GM18873 (cell line): ENCODE data around the gene COL9A3.

Experiments
- ATAC-seq: cut with Tn5 transposase; IDR thresholded peaks from one replicate; pipeline ENCODE4 v1.9.1; 2021; ENCODE audit warnings: mild to moderate bottlenecking, moderate library complexity, moderate number of reproducible peaks; ENCODE audit not compliant: unreplicated experiment, low FRiP score

Gene COL9A3

GRCh38 chr20:62778601-62779416 lies 38.0 kb upstream of the COL9A3 start:
- no peak for ATAC-seq

GRCh38 chr20:62779417-62779685 lies 37.5 kb upstream of the COL9A3 start:
- ATAC-seq, result no peak

GRCh38 chr20:62780204-62780603 lies 36.6 kb upstream of the COL9A3 start:
- no peak for ATAC-seq

- ATAC-seq, result no peak
These were observed 36.2 kb upstream of the COL9A3 start for GRCh38 chr20:62780696-62781095.

GRCh38 chr20:62782149-62782892 lies 34.5 kb upstream of the COL9A3 start:
- ATAC-seq, result no peak

- no peak for ATAC-seq
These were observed 34.0 kb upstream of the COL9A3 start for GRCh38 chr20:62782893-62783278.

GRCh38 chr20:62784497-62784896 lies 32.4 kb upstream of the COL9A3 start:
- no peak for ATAC-seq

- no peak for ATAC-seq
These were observed 31.5 kb upstream of the COL9A3 start for GRCh38 chr20:62785393-62785792.

- ATAC-seq, result no peak
These were observed 30.7 kb upstream of the COL9A3 start for GRCh38 chr20:62786157-62786556.

GRCh38 chr20:62787321-62787720 lies 29.5 kb upstream of the COL9A3 start:
- ATAC-seq, result no peak

- ATAC-seq, result no peak
These were observed 29.0 kb upstream of the COL9A3 start for GRCh38 chr20:62787866-62788265.

GRCh38 chr20:62788607-62789006 lies 28.2 kb upstream of the COL9A3 start:
- no peak for ATAC-seq

- no peak for ATAC-seq
These were observed 26.8 kb upstream of the COL9A3 start for GRCh38 chr20:62790075-62790474.

GRCh38 chr20:62791301-62792181 lies 25.3 kb upstream of the COL9A3 start:
- ATAC-seq, result no peak

GRCh38 chr20:62792182-62792939 lies 24.5 kb upstream of the COL9A3 start:
- no peak for ATAC-seq

- no peak for ATAC-seq
These were observed 23.7 kb upstream of the COL9A3 start for GRCh38 chr20:62792940-62793756.

- ATAC-seq, result no peak
These were observed 23.2 kb upstream of the COL9A3 start for GRCh38 chr20:62793757-62794006.

GRCh38 chr20:62794007-62794724 lies 22.7 kb upstream of the COL9A3 start:
- ATAC-seq, result peak; percentile 56

GRCh38 chr20:62795023-62795761 lies 21.7 kb upstream of the COL9A3 start:
- ATAC-seq, result no peak
